GM19035 (cell line): ENCODE results near the gene EIF4E1B.

Source experiments
- ATAC-seq: cut with Tn5 transposase; IDR thresholded peaks from one replicate; pipeline ENCODE4 v1.9.1; 2021; ENCODE audit not compliant: unreplicated experiment

EIF4E1B gene

DNA sequence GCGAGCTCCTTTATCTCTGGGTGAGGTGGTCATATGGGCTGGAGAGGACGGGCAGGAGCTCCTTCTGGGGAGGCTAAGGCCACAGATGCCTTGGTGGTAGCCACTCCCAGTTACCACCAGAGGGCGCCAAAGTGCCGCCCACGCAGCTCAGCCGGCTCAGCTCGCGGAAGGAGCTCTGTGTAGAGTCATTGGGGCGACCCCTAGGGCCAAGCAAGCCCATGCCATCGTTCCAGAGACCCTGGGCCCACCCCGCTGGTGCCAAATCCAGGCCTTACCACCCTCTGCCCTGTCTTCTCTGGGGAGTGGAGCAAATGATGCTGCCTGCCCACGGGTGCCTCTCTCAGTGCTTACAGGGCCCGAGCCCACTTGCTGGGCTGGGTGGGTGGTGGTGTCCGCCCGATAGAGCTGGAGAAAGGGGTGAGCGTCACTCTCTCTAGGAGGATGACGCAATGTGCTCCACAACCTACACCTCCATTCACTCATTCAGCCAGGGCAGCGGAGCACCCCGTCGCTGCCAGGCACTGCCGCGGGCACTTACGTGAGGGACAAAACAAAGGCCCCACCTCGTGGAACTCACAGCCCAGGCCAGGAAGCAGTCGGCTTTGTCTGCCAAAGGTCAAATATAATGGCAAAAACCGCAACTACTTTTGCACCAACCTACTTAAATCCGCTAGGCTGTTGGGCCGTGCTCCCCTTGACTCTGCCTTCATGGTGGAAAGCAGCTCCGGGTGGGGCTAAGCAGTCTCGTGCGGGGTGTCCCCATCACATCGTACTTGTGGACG, 30.6 kb downstream of the EIF4E1B start:
- ATAC-seq = peak; percentile 78

- no peak for ATAC-seq
Measured at GRCh38 chr5:176661676-176662075, 31.2 kb downstream of the EIF4E1B start.

GRCh38 chr5:176662371-176663333, 32.2 kb downstream of the EIF4E1B start:
- ATAC-seq = no peak

DNA sequence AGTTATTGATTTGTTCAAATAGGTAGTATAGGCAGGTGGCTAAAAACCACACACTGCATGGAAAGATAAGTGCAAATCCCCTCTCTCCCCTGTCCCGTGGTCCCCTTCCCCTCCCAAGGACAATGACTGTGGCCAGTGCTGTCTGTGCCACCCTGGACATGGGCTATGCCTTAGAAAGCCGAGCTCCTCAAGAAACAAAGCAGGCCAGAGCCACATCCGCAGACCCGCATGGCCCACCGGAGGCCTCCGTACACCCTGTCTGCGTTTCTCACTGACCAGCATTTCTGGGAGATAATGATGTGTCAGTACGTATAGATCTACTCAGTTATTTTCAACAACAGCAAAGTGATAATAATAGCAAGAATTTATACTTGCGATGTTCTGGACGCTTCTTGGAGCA, 33.1 kb downstream of the EIF4E1B start:
- ATAC-seq = no peak

- ATAC-seq = no peak
Measured at GRCh38 chr5:176664479-176664878, 34.0 kb downstream of the EIF4E1B start.

DNA sequence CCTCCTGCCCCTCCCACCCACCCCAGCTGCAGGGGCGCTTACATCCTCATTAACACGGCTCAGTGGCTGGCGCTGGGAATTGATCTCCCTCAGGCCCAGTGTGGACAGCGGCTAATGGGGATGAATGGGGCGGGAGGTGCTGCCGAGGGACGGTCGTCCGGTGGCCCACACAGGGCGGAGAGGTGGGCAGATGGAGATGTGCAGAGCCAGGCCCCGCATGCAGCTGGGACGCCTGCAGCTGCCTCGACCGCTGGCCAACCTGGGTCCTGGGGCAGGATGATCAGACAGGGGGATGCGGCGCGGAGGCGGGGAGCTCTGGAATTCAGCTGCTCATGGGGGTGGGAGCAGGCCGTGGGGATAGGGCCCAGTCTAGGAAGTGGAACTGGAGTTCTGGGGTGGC, 34.4 kb downstream of the EIF4E1B start:
- ATAC-seq = no peak

DNA sequence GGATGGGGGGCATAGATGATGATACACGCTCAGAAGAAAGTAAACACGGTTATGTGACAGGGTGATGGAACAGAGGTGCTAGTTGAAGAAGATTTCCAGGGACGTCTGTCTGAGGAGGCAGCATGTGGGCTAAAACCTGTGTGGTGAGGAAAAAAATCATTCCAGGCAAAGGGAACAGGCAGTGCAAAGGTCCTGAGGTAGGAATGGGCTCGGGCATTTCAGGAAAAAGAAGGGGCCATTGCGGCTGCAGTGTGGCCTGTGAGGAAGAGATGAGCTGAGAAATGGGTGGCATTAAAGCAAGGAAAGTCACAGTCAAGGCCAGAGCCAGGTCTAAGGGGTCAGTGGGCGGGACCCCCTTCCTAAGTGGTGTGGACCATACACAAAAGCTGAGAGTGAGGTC, 35.0 kb downstream of the EIF4E1B start:
- no peak for ATAC-seq

DNA sequence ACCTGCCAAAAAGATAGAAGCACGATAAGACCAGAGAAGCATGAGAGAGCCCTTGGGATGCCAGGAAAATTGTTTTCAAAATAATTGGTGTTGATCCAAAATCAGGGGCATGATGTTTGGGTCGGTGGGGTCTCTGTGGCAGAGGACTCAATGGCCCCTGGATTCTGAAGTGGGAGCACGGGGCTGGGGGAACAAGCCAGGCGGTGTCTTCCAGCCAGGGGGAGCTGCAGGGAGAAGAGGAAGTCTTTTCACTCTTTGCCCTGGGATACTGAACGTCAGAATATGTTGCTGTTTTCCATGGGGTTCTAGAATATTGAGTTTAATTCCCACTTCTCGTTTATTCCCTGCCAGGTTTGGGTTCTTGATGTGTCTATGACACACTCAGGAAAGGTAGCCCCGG, 37.2 kb downstream of the EIF4E1B start:
- ATAC-seq = no peak

DNA sequence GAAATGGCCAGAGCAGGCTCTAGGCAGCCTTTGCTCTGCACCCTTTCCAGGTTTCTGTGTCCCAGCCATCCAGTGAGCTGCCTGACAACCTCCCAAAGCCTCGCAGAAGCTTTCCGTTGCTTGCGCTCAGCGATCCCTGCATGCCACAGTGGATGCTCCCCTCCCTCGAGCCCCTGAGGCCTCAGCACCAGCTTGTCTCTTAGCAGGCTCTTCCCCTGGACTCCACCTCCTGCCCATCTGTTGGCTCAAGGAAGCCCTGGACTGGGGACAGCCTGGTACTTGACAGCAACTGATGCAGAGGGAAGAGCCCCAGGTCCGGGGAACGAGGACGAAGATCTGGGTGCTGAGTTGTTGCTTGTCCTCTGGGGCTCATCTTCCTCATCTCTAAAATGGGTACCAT, 40.0 kb downstream of the EIF4E1B start:
- no peak for ATAC-seq

- no peak for ATAC-seq
Measured at GRCh38 chr5:176671399-176671798, 40.9 kb downstream of the EIF4E1B start.

DNA sequence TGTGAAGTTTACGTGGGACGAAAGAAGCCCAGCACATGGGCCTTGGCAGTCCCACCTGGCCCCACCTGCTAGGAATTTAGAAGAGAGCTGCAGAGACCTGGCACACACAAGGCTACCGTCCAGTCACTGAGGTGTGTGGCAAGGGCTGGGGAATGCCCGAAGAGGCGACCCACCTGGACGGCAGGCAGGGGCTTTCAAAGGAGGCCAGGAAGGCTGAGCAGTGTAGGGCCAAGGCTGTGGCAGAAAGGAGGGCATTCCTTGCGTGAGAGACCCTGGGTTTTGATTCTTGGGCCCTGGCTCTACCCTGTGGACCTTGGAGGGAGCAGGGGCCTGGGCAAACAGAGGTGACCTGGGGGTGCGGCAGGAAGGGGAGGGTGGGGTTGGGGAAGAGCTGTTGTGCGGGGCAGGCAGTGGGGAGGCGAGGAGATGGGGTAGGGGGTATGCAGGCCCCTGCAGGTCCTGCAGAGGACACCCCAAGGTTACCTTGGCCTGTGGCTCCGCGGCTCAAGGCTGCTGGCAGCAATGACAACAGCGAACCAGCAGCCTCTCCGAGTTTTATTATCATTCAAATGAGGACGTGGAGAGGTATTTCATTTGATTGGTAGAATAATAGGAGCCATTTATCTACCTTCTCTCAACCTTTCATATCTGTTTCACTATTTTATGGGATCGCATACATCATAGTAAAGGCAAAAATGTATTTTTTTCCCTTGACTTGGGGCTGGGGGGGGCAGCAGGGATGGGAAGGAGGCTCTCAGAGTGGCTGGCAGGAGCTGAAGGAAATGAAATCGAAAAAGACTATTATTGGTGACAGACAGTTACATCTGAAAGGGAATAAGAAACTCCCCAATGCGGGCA, 41.6 kb downstream of the EIF4E1B start:
- no peak for ATAC-seq

DNA sequence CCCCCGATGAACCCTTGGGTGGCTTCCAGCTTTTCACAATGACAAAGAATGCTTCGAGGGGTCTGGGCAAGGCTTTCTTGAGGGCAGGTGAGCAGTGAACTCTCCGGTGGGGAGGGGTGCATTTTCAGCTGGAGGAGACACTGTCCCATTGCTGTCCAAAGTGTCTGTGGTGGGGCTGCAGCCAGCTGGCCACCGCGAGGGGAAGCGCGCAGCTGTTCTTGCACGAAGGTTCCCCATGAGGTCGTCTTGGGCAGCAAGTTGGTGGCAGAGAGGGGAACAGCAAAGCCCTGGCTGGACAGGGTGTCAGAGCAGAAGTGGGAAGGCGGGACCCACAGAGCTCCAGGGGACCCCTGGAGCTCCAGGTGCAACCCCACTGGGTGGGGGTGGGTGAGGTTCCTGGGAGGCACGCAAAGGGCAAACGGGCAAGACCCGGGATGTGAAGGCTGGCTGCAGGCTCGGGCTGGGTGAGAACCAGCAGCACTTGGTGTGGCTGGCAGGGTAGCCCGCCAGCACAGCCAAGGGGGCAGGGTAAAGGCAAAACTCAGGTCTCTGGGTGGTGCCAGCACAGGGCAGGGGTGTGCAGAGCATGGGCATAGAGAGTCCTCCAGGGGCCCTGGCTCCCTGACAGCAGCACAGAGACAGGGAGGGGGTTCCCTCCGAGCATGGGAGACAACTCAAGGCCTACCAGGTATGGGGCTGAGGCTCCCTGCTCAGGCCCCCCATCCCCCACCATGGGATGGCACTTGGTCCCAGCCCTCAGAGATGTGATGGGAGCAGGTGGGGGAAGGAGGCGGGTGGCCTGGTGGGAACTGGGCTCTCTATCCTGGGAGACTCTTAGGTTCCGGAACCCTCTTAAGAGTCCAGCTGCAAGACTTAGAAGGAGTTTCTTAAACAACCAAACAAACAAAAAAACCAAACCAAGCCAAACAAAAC, 43.4 kb downstream of the EIF4E1B start:
- ATAC-seq = no peak

- ATAC-seq = no peak
Measured at GRCh38 chr5:176674799-176675198, 44.3 kb downstream of the EIF4E1B start.

GRCh38 chr5:176675676-176676360, 45.3 kb downstream of the EIF4E1B start:
- ATAC-seq = peak; percentile 21

DNA sequence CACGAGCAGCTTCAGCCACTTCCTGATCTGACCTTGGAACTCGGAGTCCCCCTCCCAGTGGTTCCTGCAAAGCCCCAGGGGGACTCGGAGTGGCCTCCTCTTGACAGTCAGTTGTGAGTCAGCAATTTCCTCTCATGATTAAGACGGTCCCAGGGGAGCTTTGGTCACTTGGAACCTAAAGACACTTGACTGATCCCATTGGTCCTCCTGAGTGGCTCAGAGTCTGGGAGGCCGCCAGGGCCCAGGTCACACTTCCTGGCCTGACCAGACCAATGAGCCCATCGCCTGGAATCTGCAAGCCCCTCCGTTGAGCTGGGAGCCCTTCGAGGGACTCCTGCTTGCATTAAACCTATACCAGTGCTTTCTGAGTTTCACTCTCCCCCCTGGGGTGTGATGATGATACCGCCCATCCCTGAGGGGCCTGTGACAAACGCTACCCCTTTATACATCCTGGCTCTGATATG, 45.9 kb downstream of the EIF4E1B start:
- peak; percentile 60 for ATAC-seq

DNA sequence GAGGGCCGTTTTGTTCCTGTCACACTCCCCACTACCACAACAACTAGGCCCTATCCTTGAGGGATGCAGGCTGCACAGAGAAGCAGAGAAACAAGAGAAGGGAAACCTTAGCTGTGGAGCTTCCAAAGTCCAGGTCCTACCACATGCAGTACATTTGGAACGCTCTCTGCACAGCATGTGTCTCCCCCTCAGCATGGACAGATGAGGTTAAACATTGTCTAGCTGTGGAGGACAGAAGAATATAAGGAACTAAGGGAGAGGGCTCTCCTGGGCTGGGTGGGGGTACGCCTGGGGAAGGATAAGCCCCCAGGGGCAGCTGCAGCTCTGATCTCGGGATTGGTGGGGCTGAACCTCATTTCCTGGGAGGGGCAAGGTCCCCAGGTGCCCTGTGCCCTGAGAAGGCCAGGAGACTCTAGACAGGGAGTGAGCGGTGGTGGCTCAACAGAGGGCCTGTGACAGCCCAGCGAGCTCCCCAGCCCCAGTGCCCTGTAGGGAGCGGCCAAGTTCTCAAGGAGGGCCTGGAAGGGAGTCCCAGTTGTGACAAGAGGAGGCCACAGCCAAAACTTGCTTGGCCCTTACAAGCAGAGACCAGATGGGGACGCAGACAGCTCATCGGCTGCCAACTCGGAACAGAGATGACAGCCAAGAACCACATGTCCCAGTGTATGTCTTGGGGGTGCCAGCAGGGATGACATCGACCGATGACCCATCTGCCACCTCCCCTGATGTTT, 46.9 kb downstream of the EIF4E1B start:
- no peak for ATAC-seq

GRCh38 chr5:176678584-176678983, 48.1 kb downstream of the EIF4E1B start:
- no peak for ATAC-seq

DNA sequence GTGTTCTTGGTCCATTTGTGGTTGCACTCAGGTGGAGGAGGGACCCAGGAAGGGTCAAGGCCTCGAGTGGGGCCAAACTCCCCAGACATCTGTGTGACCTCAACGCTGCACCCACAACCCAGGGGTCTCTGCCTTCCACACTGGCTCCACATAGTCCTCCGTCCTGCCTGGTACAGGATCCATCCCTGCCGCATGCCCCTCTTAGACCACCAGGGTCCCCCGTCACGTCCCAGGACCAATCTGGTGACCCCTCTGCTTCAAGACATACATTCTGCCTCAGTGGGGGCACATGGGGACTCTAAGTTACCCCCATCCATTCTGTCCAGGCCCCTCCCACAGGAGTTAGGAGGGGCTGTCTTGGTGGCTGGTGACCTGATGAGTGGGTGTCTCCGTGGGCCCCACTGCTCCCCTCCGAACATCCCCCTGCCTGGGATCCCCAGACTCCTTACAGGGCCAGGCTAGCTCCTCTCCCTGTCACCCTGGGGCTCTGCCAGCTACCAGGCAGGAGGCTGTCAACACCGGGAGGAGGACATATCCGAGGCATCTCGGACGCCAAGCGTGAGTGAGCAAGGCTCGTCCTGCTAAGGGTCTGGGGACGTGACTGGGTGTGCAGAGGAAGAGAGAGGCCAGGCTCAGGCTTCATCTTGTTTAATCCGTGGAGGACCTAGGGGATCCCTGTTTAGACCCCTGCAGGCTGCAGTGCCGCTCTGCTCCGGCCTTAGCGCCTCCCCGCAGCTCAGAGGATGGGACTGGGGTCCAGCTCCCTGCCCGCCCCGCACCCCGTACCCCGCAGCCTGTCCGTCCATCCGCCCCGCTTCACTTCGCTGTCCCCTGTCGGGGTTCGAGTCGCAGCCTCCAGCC, 49.1 kb downstream of the EIF4E1B start:
- no peak for ATAC-seq
